Measurements from ENCODE around the gene RIN1. TPM values are rescaled to one million over a fixed set of nuclear protein-coding genes. Genes with fewer than 3 reads are reported as not detected.

RIN1 gene
- total and polyA plus RNA-seq, 2 of the 13 experiments (the other 11 are each of a cell fraction or from before 2014, with no cell fraction given): 2.4 to 4.1 TPM

- TF ChIP-seq ZFP82 (CRISPR knock-in tag; IDR thresholded peaks at IDR 0.05; ENCODE audit: borderline replicate concordance) (no peak), ZNF17 (CRISPR knock-in tag; IDR thresholded peaks at IDR 0.05) (no peak), ZSCAN29 (CRISPR knock-in tag; conservative IDR thresholded peaks at IDR 0.05) (no peak), ATRX (CRISPR knock-in tag; IDR thresholded peaks at IDR 0.05; ENCODE audit: borderline replicate concordance) (no peak), ELF3 (CRISPR knock-in tag; IDR thresholded peaks at IDR 0.05) (peak; percentile 37; the same call in 1 of the 2 replicates), EP300 (IDR thresholded peaks at IDR 0.05; ENCODE audit: low read depth in 2 of 2, low read length in 2 of 2) (no peak), EP300 (CRISPR knock-in tag; IDR thresholded peaks at IDR 0.05; ENCODE audit: borderline replicate concordance) (no peak), ZGPAT (CRISPR knock-in tag; IDR thresholded peaks at IDR 0.05) (peak; percentile 76), MTF2 (CRISPR knock-in tag; IDR thresholded peaks at IDR 0.05; ENCODE audit: borderline replicate concordance) (no peak), SP140L (CRISPR knock-in tag; IDR thresholded peaks at IDR 0.05; ENCODE audit: borderline replicate concordance) (no peak), ZNF354B (CRISPR knock-in tag; IDR thresholded peaks at IDR 0.05) (no peak), NR2F2 (IDR thresholded peaks at IDR 0.05; ENCODE audit: borderline replicate concordance, low read depth) (no peak; the same call in 1 of the 2 replicates), POLR2AphosphoS2 (IDR thresholded peaks at IDR 0.05; ENCODE audit: low read depth, low read length) (0 out of 2 replicates have a peak, but pooled peaks have one; percentile 49), ZNF780A (CRISPR knock-in tag; IDR thresholded peaks at IDR 0.05) (no peak), MATR3 (CRISPR knock-in tag; IDR thresholded peaks at IDR 0.05) (no peak), SRSF9 (IDR thresholded peaks at IDR 0.05; ENCODE audit: borderline replicate concordance, insufficient read depth, low read depth, low read length, poor library complexity, severe bottlenecking) (no peak), MTA1 (CRISPR knock-in tag; IDR thresholded peaks at IDR 0.05; ENCODE audit: borderline replicate concordance) (0 out of 2 replicates have a peak, but pooled peaks have one; percentile 27), PRDM4 (CRISPR knock-in tag; IDR thresholded peaks at IDR 0.05; ENCODE audit: borderline replicate concordance) (0 out of 2 replicates have a peak, but pooled peaks have one; percentile 36), MTF1 (CRISPR knock-in tag; IDR thresholded peaks at IDR 0.05) (no peak), LBX2 (CRISPR knock-in tag; IDR thresholded peaks at IDR 0.05; ENCODE audit: borderline replicate concordance) (peak; percentile 71), JUND (CRISPR knock-in tag; IDR thresholded peaks at IDR 0.05) (peak; percentile 52; the same call in 1 of the 2 replicates), ZNF562 (CRISPR knock-in tag; IDR thresholded peaks at IDR 0.05; ENCODE audit: borderline replicate concordance) (no peak), EZH2 (conservative IDR thresholded peaks at IDR 0.05; ENCODE audit: low read depth, low read length) (no peak), REXO4 (CRISPR knock-in tag; IDR thresholded peaks at IDR 0.05; ENCODE audit: borderline replicate concordance) (no peak), TAF15 (IDR thresholded peaks at IDR 0.05; ENCODE audit: low read depth, low read length, poor library complexity, severe bottlenecking) (no peak), ZNF644 (CRISPR knock-in tag; IDR thresholded peaks at IDR 0.05; ENCODE audit: low read depth) (no peak), BRCA1 (CRISPR knock-in tag; IDR thresholded peaks at IDR 0.05) (no peak)
Observed at GRCh38 chr11:66288671-66289547, 47.3 kb downstream of the RIN1 start, which contains the start of gene YIF1A (continued).

Measured in HepG2 (cell line).